Natural killer cell (primary cell): ENCODE results near the gene FOXE3. TPM values are rescaled to one million over a fixed set of nuclear protein-coding genes. Genes with fewer than 3 reads are reported as not detected.
A peak's percentile ranks its signal among the peaks of the same experiment; 100 is the strongest.
"Not testable (repeated sequence)": the region's sequence is repeated elsewhere in the genome, so short reads cannot be mapped to it uniquely, and the experiment has no call there.

ENCODE experiments used
- ATAC-seq, 3 donors: fragments of 150-1000 bp in 2 of 3; fragments of 200-7000 bp in 1 of 3; cut with Tn5 transposase; 1 replicate in 1 of 3; 2 replicates in 2 of 3; pipeline ENCODE4 v1.10.0; 2021; ENCODE audit warnings: mild to moderate bottlenecking in 2 of 3, moderate library complexity in 2 of 3
- DNase-seq, 2 donors: peaks; one replicate each; pipeline versions ENCODE4 v3.0.0 to v3.0.0-alpha.2; 2013 to 2021; ENCODE audit warnings: mixed read lengths in 1 of 2
- H3K27ac ChIP-seq: one replicate; pipeline ENCODE4 v1.5.1; 2013; ENCODE audit warnings: mild to moderate bottlenecking, low read length
- H3K27me3 ChIP-seq: one replicate; pipeline ENCODE4 v1.6.1; 2013; ENCODE audit warnings: low read length; ENCODE audit not compliant: control insufficient read depth, insufficient read depth
- H3K36me3 ChIP-seq: one replicate; pipeline ENCODE4 v1.6.1; 2013; ENCODE audit warnings: low read length; ENCODE audit not compliant: control insufficient read depth, insufficient read depth
- H3K4me1 ChIP-seq: one replicate; pipeline ENCODE4 v1.6.1; 2013; ENCODE audit warnings: low read length; ENCODE audit not compliant: control insufficient read depth, insufficient read depth
- H3K4me3 ChIP-seq: one replicate; pipeline ENCODE4 v1.5.1; 2013; ENCODE audit warnings: low read length
- H3K9me3 ChIP-seq: one replicate; pipeline ENCODE4 v1.6.1; 2013; ENCODE audit warnings: low read length; ENCODE audit not compliant: control insufficient read depth, insufficient read depth
- H3K27ac Mint-ChIP-seq, 2 donors: one replicate each; pipeline ENCODE4 v1.8.0; 2022; ENCODE audit warnings: mild to moderate bottlenecking in 2 of 2, mixed read lengths in 2 of 2, moderate library complexity in 1 of 2
- H3K27me3 Mint-ChIP-seq, 2 donors: one replicate each; pipeline ENCODE4 v1.8.0; 2022; ENCODE audit warnings: low read depth in 2 of 2, mixed read lengths in 2 of 2
- H3K36me3 Mint-ChIP-seq: one replicate; pipeline ENCODE4 v1.8.0; 2022; ENCODE audit warnings: mixed read lengths
- H3K4me1 Mint-ChIP-seq, 2 donors: one replicate each; pipeline ENCODE4 v1.8.0; 2022; ENCODE audit warnings: mixed read lengths in 2 of 2
- H3K4me3 Mint-ChIP-seq: one replicate; pipeline ENCODE4 v1.8.0; 2022; ENCODE audit warnings: mild to moderate bottlenecking, moderate library complexity, mixed read lengths
- H3K9me3 Mint-ChIP-seq, 2 donors: one replicate each; pipeline ENCODE4 v1.8.0; 2022; ENCODE audit warnings: mixed read lengths in 2 of 2
- CTCF ChIP-seq: fragments of 200-600 bp; IDR thresholded peaks from one replicate; pipeline ENCODE4 v1.8.0; 2022; ENCODE audit warnings: antibody characterized with exemption
- WGBS: methylation state at CpG from one replicate; pipeline ENCODE4 v1.1.7; 2013; ENCODE audit warnings: missing lambda C conversion rate; ENCODE audit not compliant: insufficient coverage; 5-methylcytosine and 5-hydroxymethylcytosine counted together
- intact Hi-C: fragments of 100-400 bp; cut with micrococcal nuclease; formaldehyde crosslinking; loops from one replicate; pipeline ENCODE4 v1.14.2; 2022
- total RNA-seq, 4 donors: library from RNA; stranded (reverse); fragments of 120-200 nt in 1 of 4; gene quantifications; one replicate each; pipeline versions ENCODE4 v1.2.3 to v1.2.4, GENCODE V29; 2013 to 2022

Gene FOXE3
- total RNA-seq, 3 donors from 2014 or later (not counting 1 experiment from before 2014, with no cell fraction given): not detected

GRCh38 chr1:47452426-47452825 lies 36.3 kb downstream of the FOXE3 start:
- no peaks in the 10 kb centered on the region for H3K36me3 Mint-ChIP-seq
- H3K36me3 ChIP-seq: no peaks in the 10 kb centered on the region
- no peaks in the 10 kb centered on the region for H3K9me3 Mint-ChIP-seq
- ATAC-seq (no peak), DNase-seq (no peak)
- H3K4me1 Mint-ChIP-seq: no peaks in the 10 kb centered on the region
- no peak overlapping the region for H3K27ac ChIP-seq
- H3K4me3 ChIP-seq: no peak overlapping the region
- no peak for TF ChIP-seq CTCF
- H3K4me1 ChIP-seq: no peaks in the 10 kb centered on the region
- H3K9me3 ChIP-seq: no peaks in the 10 kb centered on the region
- intact Hi-C loops: no loop called here
- H3K4me3 Mint-ChIP-seq: no peak overlapping the region
- WGBS: 80% methylated on average over 1 of the region's 1 CpG
- peaks cover 52 to 62% of the 10 kb centered on the region in 2 donors for H3K27me3 Mint-ChIP-seq
- no peak overlapping the region for H3K27ac Mint-ChIP-seq
- H3K27me3 ChIP-seq: peaks cover 30% of the 10 kb centered on the region

- H3K27me3 Mint-ChIP-seq: peaks cover 60 to 65% of the 10 kb centered on the region in 2 donors
- DNase-seq: peak in 1 of 2 donors; percentile 15
- ATAC-seq, H3K36me3 ChIP-seq, H3K9me3 Mint-ChIP-seq, H3K27ac ChIP-seq, H3K36me3 Mint-ChIP-seq, H3K9me3 ChIP-seq, H3K4me1 Mint-ChIP-seq, H3K4me3 ChIP-seq, H3K4me1 ChIP-seq, H3K27ac Mint-ChIP-seq, H3K4me3 Mint-ChIP-seq, intact Hi-C loops: not testable (repeated sequence)
- WGBS: 64% methylated on average over 2 of the region's 2 CpGs
- peaks cover 25% of the 10 kb centered on the region for H3K27me3 ChIP-seq
Observed at GRCh38 chr1:47453910-47454309, 37.8 kb downstream of the FOXE3 start.

GRCh38 chr1:47456250-47456649 lies 40.2 kb downstream of the FOXE3 start:
- Mint-ChIP-seq H3K27ac (no peak overlapping the region), H3K9me3 (no peaks in the 10 kb centered on the region), H3K4me1 (no peaks in the 10 kb centered on the region), H3K4me3 (no peak overlapping the region), H3K36me3 (no peaks in the 10 kb centered on the region), H3K27me3 (peaks cover 51 to 56% of the 10 kb centered on the region in 2 donors)
- Histone ChIP-seq H3K36me3 (no peaks in the 10 kb centered on the region), H3K27ac (no peak overlapping the region), H3K4me1 (no peaks in the 10 kb centered on the region), H3K4me3 (no peak overlapping the region), H3K27me3 (peaks cover 18% of the 10 kb centered on the region), H3K9me3 (no peaks in the 10 kb centered on the region)
- DNase-seq (no peak), ATAC-seq (no peak)
- no peak for TF ChIP-seq CTCF
- intact Hi-C loops: no loop called here
- no CpG with 5 or more reads among the region's 4 CpGs for WGBS

- WGBS: 90% methylated on average over 12 of the region's 16 CpGs
- H3K36me3 Mint-ChIP-seq: not testable (repeated sequence)
- H3K27me3 Mint-ChIP-seq: peaks cover 45 to 56% of the 10 kb centered on the region in 2 donors
Observed at GRCh38 chr1:47457547-47457946, 41.5 kb downstream of the FOXE3 start.

More at GRCh38 chr1:47457547-47457946, 41.5 kb downstream of the FOXE3 start:
- H3K4me3 ChIP-seq, ATAC-seq, H3K9me3 Mint-ChIP-seq, H3K9me3 ChIP-seq, H3K36me3 ChIP-seq, H3K27ac Mint-ChIP-seq, DNase-seq, H3K4me1 ChIP-seq, H3K27ac ChIP-seq, intact Hi-C loops, H3K4me3 Mint-ChIP-seq, H3K4me1 Mint-ChIP-seq: not testable (repeated sequence)
- peaks cover 16% of the 10 kb centered on the region for H3K27me3 ChIP-seq
